AG20443 (cell line): ENCODE results near the gene DNAH8.
"Not testable (repeated sequence)": the region's sequence is repeated elsewhere in the genome, so short reads cannot be mapped to it uniquely, and the experiment has no call there.

Experiments
- DNase-seq: peaks from one replicate; pipeline ENCODE4 v3.0.0; 2012; ENCODE audit warnings: low spot score, mixed read lengths

The DNAH8 gene

DNA sequence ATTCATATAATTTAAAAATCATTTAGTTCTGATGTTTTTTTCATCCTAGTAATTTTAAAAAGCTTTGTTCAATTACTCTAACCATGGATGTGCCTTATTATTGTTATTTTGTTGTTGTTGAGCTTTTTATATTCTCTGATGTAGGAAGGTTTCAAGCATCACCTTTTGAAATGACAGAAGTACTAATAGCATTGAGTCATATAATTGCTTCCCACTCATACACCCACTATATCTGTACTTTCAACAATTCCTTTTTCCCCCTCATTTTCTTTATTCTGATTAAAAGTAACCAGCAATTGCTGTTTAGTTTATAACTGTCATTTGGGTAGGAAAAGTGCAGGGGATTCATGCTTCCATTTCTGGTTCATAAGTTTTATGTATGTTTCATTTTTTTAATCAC, 38.6 kb downstream of the DNAH8 start:
- no peak for DNase-seq

DNA sequence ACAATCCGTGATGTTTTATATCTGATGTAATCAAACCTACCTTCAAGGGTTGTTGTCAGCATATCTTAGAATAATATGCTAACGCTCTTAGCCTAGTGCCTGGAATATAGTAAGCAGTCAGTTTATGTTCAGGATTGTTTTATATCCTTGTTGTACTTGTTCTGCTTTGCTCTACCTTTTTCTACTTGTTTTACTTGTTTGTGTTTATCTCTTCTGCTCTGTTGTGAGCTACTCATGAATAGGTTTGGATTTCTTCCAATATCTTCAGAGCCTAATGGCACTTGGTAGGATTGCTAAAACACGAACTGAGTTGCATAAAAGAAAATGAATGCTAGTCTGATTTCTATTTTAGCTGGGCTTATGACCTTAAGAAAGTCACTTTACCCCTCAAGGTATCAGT, 40.1 kb downstream of the DNAH8 start:
- DNase-seq, result no peak

DNA sequence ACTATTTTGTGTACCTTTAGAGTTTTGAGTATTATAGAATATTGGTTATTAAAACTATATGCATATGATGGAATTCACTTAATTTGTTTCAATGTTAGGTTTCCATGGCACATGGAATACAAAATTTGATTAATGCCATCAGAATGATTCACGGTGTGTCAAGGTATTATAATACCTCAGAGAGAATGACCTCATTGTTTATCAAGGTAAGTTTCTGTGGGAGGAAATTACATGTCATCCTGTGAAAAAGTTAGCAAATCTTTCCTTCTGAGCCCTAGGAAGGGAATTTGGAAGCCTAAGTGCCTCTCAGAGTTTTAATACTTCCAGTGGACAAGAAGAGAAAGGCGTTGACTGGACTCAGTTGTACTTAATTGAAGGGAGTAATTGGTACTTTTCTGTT, 40.8 kb downstream of the DNAH8 start:
- no peak for DNase-seq

DNA sequence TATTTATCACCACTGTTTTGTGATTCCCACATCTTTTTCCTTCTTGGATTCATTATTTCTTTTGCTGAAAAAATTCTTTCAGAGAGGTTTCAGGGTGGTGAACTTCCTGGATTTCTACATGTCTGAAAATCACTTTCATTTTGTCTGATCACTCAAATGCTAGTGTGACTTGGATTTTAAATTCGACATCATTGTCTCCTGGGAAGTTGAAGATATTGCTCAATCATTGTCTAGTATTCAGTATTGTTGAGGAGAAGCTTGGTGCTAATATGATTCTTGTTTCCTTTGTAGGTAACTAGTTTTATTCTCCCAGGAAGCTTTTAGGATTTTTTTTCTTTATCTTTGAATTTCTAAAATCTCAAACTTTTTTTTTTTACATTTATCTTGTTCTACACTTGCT, 45.0 kb downstream of the DNAH8 start:
- no peak for DNase-seq

DNA sequence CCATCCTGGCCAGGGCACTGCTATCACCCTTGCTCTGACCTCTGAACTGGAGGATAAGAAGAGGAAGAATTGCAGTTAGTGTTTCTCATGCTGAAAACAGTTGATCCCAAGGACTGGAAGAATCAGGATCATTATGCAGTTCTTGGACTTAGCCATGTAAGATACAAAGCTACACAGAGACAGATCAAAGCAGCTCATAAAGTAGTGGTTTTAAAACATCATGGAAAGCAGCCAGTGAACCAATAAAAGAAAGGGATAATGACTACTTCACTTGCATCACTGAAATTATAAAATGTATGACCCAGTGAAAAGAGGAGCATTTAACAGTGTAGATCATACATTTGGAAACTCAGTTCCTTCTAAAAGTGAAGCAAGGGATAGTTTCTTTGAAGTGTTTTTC, 47.7 kb downstream of the DNAH8 start:
- no peak for DNase-seq

DNA sequence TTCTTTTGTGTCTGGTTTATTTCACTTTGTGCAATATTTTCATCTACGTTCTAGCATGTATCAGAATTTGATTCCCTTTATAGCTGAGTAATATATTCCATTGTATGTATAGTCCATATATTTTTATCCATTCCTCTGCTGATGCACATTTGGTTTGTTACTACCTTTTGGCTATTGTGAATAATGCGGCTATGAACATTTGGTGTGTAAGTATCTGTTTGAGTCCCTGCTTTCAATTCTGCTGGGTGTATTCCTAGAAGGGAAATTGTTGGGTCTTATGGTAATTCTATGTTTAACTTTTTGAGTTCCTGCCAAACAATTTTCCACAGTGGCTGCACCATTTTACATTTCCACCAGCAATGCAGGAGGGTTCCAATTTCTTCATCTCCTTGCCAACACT, 52.4 kb downstream of the DNAH8 start:
- no peak for DNase-seq

DNA sequence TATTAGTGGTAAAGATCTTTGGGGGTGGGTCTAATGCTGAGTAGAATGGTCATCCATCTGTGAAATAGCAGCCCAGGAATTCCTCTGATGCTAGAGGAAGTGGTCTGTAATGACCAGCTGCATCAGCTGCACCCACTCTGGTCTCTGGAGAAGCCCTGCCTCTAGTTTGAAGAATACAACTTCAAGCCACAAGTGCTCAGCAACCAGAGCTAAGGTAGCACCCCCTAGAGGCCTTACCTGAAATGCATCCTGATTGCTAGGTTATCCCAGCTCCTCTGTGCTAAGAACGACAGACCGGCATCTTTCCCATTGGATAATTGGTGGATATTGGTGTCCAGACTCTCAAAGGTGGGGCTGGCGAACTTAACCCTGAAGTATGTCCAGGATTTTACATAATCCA, 58.2 kb downstream of the DNAH8 start:
- no peak for DNase-seq

DNA sequence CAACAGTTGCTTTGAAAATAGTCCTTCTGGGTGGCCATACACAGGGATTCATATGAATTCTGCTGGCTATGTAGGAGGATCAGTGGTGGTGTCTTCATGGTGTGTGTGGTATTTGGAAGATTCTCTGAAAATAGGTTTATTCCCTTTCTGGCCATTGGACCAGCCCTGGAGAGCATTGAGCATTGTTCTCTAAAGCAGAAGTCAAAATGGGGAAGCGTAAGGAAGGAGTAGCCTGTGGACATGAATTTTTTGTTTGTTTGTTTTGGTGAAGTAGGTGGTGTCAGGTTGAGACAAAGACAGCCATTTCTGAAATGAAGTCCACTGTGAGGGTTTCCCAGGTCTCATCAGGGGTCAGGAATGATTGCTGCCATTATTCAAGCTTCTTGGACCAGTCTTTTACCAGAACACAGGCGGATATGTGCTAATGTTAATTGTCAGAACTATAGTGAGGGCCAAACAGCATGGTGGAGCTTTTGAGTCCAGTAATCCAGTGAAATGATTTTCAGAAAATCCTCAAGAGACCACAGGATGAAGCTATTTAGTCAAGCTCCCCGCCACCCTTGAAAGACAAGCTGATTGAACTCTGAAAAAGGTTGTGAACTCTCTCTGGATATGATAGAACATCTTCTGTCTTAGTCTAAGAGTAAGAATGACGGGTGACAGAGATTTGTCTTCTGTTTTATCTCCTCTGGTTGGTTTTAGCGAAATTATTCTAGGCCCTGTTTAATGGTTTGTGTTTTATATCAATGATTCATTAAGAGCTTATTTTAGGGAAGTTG, 60.0 kb downstream of the DNAH8 start:
- no peak for DNase-seq

DNA sequence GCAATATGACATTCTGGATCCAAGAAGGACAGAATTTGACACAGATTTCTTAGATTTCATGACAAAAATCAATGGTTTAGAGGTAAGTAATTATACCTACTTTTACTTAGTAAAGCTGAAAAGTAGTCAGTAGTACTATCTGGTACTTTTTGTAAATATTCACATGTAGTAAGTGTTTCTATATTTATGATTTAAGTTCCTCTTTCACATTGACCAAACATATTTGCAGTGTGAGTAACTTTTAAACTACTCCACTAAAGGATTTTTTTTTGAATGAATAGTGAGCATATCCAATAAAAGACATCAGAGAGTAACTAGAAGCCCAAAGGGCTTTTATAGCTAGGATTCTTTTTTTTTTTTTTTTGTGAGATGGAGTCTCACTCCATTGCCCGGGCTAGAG, 60.8 kb downstream of the DNAH8 start:
- no peak for DNase-seq

DNA sequence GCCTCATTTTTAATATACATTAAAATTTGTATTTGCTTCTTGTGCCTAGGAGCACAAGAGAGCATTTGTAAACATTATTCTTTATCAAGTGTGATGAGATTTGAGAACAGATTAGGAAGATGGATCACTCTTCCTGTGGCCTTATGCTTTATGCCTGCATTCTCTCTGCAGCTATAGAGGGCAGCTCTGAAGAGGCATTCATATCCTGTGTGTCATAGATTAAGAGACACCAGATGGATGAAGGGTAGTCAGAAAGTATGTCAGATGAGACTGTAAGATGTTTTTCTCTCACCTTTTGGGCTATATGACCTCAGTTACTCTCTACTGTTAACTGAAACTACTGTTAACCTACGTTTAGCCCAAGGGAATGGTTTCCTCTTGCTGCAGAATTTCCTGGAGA, 61.4 kb downstream of the DNAH8 start:
- DNase-seq, result no peak

DNA sequence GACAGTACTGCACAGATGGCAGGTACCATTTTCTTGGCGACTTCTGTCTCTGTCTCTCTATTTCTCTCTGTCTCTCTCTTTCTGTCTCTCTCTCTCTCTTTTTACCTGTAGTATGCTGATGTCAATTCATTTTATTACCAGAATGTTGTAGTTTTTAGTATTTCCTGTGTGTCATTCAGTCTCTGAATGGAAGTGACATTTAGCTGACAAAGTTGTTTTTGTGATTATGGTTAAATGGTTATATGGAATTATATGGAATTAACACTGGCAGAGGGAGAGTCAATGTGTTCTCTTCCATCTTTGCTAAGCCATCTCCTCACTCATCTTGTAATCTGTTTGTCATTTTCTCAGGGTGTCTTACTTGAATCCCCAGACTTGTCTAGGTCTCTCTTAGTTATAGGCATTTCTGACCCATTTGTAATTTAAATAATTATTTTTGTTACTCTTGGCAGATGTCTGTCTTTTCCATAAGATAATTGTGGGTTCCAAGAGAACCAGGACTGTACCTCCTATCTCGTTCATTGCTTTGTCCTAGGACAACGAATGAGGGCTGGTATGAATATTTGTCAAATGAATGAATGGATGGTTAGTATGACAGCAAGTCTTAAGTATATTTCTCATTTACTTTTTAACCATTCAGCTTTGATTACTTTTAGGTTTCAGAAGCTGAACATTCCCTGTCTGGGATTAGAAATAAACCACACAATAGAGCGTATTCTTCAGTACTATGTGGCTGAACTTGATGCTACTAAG, 64.4 kb downstream of the DNAH8 start:
- no peak for DNase-seq

DNA sequence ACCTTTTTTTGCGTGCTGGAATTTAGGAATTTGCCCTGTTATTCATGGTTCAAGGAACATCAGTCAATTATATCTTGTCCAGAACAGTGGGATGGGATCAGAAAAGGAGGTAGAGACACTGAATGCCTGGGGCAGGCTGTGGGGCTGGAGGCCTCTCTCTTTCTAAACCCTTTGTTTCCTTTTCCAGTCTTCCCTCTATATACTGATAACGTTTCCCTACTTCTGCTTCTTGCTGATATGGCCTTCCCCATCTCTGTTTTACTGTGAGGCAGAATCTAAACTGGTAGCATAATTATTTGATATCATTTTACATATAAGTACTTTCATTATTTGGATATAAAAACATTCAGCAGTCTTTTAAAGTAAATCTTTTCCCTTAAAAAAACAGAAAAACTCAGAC, 67.5 kb downstream of the DNAH8 start:
- DNase-seq, result no peak

DNA sequence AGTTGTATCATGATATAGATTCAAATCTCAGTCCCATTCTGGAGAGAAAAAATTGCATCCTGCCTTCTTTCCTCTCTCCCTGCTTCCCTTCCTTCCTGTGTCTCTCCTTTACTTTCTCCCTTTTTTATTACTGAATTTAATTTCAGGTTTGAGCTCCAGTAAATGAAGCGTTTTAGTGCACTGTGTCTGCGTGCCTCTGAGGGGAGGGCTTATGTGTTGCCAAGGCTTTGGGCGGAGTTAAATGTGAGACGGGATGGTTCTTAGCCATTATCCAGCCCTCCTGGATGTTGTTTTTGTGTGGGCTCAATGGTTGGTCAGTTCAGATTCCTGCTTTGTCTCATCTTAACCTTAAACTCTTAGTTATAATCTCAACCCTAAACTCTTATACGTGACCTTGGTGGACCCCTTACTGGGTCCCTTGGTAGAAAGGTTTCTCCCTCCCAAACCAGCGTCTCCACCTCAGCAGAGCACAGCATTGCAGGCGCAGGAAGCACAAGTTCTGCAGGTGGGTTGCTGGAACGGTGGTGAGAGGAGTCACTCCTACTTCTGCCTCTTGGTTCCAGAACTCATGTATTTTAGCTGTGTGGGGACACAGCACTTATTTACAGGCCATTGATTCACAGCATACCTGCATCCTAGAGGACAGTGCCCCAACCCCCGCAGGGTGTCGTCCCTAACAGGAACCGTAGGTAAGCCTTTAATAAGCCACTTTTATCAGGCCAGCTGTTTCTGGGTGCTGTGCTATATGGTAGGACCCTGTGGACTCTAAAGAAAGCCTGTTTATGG, 68.5 kb downstream of the DNAH8 start:
- DNase-seq, result no peak

DNA sequence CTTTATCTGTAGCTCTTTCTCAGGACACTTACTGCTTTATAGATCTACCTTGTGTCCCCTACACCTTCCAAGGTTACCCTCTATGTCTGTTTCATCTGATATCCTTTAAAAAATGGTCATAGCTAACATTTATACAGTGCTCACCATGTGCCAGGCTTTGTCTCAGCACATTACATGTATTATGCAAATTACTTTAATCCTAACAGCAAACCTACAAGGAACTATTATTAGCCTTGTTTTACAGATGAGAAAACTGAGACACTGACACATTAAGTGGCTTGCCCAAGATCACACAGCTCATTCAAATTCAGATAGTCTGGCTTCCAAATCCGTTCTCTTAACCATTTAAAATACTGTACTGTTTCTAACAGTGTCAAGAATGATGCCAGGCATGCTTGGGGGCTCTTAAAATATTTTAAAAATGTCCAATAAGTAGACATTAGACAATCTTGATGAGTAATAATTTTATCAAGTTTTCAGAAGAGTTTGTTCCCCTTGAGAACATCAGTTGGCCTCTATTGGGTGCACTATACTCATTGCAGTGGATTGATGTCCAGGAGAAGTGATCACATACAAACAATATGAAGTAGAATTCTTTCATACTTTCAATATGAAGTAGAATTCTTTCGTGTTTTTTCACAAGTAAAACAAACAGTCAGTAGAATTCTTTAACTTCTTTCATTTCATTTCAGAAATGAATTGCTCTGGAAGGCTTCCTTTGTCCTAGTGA, 69.6 kb downstream of the DNAH8 start:
- no peak for DNase-seq

DNA sequence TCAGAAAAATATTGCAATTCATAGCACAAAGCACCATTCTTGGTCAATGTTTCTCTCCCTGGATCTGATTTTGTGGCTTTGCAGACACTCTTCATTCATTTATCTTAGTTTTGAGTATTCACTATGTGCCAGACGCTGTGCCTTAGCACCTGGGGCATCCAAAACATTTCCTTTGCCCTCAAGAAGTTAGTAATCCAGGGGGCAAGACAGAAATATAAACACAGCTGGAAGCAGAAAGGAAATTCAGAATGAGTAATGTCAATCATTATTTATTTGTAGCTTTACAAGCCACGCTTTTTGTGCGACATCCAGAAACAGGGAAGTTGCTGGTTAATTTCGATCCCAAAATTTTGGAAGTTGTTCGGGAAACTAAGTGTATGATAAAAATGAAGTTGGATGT, 71.4 kb downstream of the DNAH8 start:
- DNase-seq, result no peak

DNA sequence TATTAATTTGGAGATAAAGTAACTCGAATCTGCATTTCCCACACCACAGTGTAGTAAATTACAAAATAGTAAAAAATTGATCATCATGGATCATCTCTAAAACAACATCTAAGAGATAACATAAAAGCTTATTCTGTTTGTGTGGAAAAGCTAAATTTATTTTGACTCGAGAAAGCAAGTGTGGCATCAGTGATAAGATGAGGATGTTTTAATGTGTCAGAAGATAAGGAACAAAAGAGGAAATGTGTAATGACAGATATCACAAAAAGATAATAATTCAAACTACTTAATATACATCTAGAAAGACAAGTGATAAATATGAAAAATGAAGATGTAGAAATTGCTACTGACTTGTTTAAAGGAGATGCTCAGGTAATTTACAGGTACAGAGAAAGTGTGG, 74.1 kb downstream of the DNAH8 start:
- no peak for DNase-seq

DNA sequence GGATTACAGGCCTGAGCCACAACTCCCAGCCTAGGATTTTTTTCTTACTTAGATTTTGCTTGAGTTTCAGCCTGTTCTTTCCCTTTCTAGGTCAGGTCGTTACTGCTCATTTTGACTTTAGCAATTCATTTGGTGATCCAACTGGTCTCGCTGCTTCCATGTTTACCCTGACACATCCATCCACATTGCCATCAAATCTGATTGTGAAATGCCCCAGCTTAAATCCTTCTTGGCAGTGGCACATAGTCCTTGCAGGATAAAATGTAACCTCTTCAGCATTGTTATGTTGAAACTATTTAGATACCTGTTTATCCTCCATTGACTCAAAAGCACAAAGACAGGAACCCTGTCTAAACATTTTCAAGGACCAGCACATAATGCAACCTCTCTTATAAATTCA, 77.2 kb downstream of the DNAH8 start:
- DNase-seq, result no peak

DNA sequence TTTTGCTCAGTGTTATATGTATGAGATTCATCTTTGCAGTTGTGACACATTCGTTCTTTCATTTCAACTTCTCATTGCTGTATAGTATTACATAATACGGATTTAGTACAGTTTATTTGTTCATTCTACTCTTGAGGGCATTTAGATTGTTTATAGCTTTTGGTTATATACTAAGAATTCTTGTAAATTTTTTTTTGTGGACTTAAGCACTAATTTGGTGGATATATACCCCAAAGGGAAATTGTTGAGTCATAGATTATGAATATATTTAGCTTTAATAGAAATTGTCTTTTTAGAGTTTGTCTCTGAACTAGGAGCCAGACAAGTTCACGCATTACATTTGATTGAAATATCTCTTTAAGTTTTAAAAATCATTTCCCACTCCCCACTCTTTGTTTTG, 79.6 kb downstream of the DNAH8 start:
- no peak for DNase-seq

DNA sequence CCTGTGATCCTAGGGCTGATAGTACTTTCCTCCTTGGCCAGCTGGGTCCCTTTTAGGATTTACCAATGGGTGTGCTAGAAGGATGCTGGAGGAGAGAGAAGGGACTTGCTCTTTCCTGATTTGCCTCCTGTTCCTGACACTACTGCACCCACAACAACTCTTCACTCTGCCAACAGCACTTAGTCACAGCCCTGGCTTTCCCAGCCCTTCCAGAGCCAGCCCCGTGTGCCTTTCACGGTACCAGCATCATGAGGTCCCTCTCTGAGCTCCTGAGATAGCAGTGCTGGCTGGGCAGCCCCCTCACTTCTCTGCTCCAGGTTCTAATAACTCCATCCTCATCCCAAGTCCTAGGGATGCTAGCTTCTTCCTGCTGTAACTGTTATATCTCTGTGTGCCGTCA, 80.9 kb downstream of the DNAH8 start:
- DNase-seq, result no peak

DNA sequence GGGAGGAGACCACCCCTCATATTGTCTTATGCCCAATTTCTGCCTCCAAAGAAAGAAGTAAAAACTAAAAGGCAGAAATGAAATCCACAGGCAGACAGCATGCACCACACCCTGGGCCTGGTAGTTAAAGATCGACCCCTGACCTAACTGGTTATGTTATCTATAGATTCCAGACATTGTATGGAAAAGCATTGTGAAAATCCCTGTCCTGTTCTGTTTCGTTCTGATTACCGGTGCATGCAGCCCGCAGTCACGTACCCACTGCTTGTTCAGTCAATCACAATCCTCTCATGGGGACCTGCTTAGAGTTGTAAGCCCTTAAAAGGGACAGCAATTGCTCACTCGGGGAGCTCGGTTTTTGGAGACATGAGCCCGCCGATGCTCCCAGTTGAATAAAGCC, 81.3 kb downstream of the DNAH8 start:
- DNase-seq, result not testable (repeated sequence)

DNA sequence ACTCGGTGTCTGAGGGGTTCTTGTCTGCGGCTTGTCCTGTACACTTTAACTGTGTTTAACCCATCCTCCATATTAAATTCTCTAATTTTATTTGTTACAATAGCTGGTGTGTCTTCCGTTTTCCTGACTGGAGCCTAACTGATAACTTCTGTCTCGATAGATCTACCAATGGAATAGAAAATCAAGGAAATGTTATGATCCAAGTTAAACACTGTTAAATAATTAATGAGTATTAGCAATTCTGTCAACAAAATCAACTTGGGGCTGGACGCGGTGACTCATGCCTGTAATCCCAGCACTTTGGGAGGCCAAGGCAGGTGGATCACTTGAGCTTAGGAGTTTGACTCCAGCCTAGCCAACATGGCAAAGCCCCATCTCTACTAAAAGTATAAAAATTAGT, 81.7 kb downstream of the DNAH8 start:
- DNase-seq, result no peak

DNA sequence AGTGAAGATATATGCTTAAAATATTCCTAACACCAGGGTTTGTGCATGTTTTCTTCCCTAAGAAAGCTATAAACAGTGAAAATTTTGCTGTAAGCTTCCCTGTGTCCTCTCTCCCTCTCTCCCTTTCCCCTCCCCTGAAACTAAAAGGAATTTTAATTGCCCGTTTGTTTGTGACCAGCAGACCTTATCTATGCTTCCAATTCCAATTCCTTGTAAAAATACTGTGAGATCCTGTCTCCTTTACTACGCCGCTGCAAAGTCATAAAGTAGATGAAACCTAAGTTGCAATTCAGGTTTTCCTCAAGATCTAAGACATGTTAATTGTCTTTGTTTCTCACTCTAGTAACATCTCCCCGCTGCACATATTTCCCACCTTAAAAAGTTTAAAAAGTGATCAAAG, 82.3 kb downstream of the DNAH8 start:
- no peak for DNase-seq
